ENCODE data around the gene STIM1. TPM values are rescaled to one million over a fixed set of nuclear protein-coding genes. Genes with fewer than 3 reads are reported as not detected.

STIM1 gene
- total and polyA plus RNA-seq, 12 donors: 11.9 to 55.7 (median 37.4) TPM

GRCh38 chr11:4094348-4095291, 239.2 kb downstream of the STIM1 start, which contains the start of gene RRM1:
RRM1 (plus strand) TSS chr11:4094799; CDS start chr11:4095013, 214 bp downstream.
- 0 to 1% methylated on average over 74 of the region's 74 CpGs for WGBS, 2 donors
- peak; percentile 92 to 96 for DNase-seq
- peak; percentile 98 to 99 (median 99) for ATAC-seq
- peaks cover 0 to 57% (median 15%) of the 10 kb centered on the region in 9 donors for H3K4me1 ChIP-seq
- H3K27ac ChIP-seq: peak within 1 kb of the TSS; percentile 79 to 97 (median 94)
- TF ChIP-seq CTCF (IDR thresholded peaks at IDR 0.05): no peak
- H3K36me3 ChIP-seq: peaks cover 0 to 24% (median 0%) of the 10 kb centered on the region in 9 donors
- H3K27me3 ChIP-seq: no peaks in the 10 kb centered on the region
- intact Hi-C loops (cut with DNase I): no loop called here
- H3K4me3 ChIP-seq: peak within 1 kb of the TSS; percentile 76 to 93 (median 84)
- H3K9me3 ChIP-seq: no peaks in the 10 kb centered on the region

DNA sequence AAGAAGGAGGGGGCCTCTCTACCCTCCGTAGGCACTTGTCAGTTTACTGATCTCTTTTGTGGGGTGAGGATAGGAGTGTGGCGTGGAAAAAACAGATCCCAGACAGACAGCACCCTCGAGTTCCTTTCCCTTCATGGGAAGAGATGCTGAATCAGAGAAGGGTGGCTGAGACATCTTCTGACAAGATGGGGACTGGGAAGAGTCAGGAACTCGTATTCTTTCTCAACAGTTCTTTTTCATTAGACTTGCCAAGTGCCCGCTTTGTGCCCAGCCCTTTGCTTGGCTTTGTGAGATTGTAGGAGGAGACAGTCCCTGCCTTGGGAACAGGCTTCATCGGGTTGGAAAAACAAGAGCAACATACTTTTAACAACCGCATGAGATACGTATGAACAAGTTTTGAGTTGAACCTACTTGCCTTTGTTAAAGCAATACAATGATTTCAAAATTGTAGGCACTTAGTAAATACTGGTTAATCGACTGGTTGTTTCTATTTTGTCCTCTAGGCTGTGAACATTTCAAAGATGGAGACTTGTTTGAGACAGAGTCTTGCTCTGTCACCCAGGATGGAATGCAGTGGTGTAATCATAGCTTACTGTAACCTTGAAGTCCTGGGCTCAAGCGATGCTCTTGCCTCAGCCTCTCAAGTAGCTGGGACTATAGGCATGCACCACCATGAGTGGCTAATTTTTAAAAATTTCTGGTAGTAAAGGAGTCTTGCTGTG, 240.2 kb downstream of the STIM1 start:
- Histone ChIP-seq H3K4me1 (peaks cover 0 to 59% (median 15%) of the 10 kb centered on the region in 9 donors), H3K27me3 (no peaks in the 10 kb centered on the region), H3K4me3 (peak overlapping the region in 9 of 10 donors; percentile 77 to 93 (median 85)), H3K27ac (peak overlapping the region in 9 of 10 donors; percentile 85 to 97 (median 95)), H3K36me3 (peaks cover 0 to 16% (median 0%) of the 10 kb centered on the region in 9 donors), H3K9me3 (no peaks in the 10 kb centered on the region)
- DNase-seq (no peak), ATAC-seq (no peak)
- intact Hi-C loops (cut with DNase I): no loop called here
- 25 to 26% methylated on average over 10 of the region's 10 CpGs for WGBS, 2 donors
- TF ChIP-seq CTCF (IDR thresholded peaks at IDR 0.05): no peak

DNA sequence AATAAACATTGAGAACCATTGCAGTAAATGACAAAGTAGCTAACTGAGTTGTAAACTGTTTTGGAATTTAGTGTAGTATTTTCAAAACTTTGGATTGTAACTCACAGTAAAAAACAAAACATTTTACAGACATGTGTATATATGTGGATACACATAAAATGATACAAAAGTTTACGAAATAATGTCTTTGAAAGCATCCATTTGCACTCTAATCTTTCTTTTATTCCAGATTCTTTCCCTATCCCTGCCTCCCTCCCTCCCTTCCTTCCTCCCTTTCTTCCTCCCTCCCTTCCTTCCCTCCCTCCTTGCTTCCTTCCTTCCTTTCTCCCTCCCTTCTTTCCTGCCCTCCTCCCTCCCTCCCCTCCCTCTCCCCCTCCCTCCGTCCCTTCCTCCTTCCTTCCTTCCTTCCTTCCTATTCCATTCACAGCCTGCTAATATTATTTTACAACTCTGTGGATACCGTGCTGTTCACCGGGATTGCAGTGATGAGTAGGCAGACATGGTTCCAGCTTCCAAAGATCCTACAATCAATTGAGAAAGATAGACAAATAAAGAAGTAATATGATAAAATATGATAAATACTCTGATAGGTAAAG, 242.7 kb downstream of the STIM1 start:
- H3K27me3 ChIP-seq: no peaks in the 10 kb centered on the region
- peaks cover 0 to 23% (median 0%) of the 10 kb centered on the region in 9 donors for H3K36me3 ChIP-seq
- no peak overlapping the region for H3K4me3 ChIP-seq
- no peak overlapping the region for H3K27ac ChIP-seq
- no peak for ATAC-seq
- H3K9me3 ChIP-seq: no peaks in the 10 kb centered on the region
- WGBS, 2 donors: 58 to 76% methylated on average over 4 of the region's 4 CpGs
- DNase-seq: no peak
- peaks cover 0 to 48% (median 15%) of the 10 kb centered on the region in 9 donors for H3K4me1 ChIP-seq
- no peak for TF ChIP-seq CTCF (IDR thresholded peaks at IDR 0.05)
- intact Hi-C loops (cut with DNase I): no loop called here

DNA sequence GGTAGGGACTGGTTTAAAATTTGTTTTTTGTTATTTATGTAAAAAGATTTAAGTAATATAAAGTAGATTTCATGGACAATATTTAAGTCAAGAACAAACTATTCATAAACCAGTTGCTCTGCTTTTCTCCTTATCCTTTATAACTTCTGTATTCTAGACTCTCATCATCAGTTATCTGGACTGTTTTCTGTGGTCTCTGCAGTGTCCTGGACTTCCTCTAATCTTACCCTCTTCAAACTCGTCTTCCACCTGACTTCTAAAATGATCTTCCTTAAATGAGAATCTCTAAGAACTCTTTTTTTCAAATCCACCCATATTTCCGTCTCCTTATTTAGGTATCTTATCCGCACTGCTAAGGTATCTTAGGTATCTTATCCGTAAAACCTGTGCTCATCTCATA, 247.2 kb downstream of the STIM1 start:
- Histone ChIP-seq H3K27ac (no peak overlapping the region), H3K4me1 (peaks cover 0 to 13% (median 0%) of the 10 kb centered on the region in 9 donors), H3K9me3 (no peaks in the 10 kb centered on the region), H3K27me3 (no peaks in the 10 kb centered on the region), H3K36me3 (peaks cover 0 to 69% (median 9%) of the 10 kb centered on the region in 9 donors), H3K4me3 (no peak overlapping the region)
- TF ChIP-seq CTCF (IDR thresholded peaks at IDR 0.05): no peak
- 92 to 94% methylated on average over 4 of the region's 4 CpGs for WGBS, 2 donors
- ATAC-seq (no peak), DNase-seq (no peak)
- intact Hi-C loops (cut with DNase I): no loop called here

All from heart right ventricle (tissue), 16 donors.